ENCODE measurements around the gene INPP5F.

GRCh38 chr10:119724593-119725516, 995 bp upstream of the INPP5F start:
- TF ChIP-seq EZH2phosphoT487 (IDR thresholded peaks at IDR 0.05; ENCODE audit: insufficient read depth, low read depth) (no peak), EZH2 (IDR thresholded peaks at IDR 0.05; ENCODE audit: insufficient read depth, poor library complexity, severe bottlenecking) (no peak)
